Natural killer cell (primary cell): ENCODE results near the gene CCL20. TPM values are rescaled to one million over a fixed set of nuclear protein-coding genes. Genes with fewer than 3 reads are reported as not detected.

Source experiments
- ATAC-seq, 3 donors: fragments of 150-1000 bp in 2 of 3; fragments of 200-7000 bp in 1 of 3; cut with Tn5 transposase; 1 replicate in 1 of 3; 2 replicates in 2 of 3; pipeline ENCODE4 v1.10.0; 2021; ENCODE audit warnings: mild to moderate bottlenecking in 2 of 3, moderate library complexity in 2 of 3
- DNase-seq, 2 donors: peaks; one replicate each; pipeline versions ENCODE4 v3.0.0 to v3.0.0-alpha.2; 2013 to 2021; ENCODE audit warnings: mixed read lengths in 1 of 2
- H3K27ac ChIP-seq: one replicate; pipeline ENCODE4 v1.5.1; 2013; ENCODE audit warnings: mild to moderate bottlenecking, low read length
- H3K27me3 ChIP-seq: one replicate; pipeline ENCODE4 v1.6.1; 2013; ENCODE audit warnings: low read length; ENCODE audit not compliant: control insufficient read depth, insufficient read depth
- H3K36me3 ChIP-seq: one replicate; pipeline ENCODE4 v1.6.1; 2013; ENCODE audit warnings: low read length; ENCODE audit not compliant: control insufficient read depth, insufficient read depth
- H3K4me1 ChIP-seq: one replicate; pipeline ENCODE4 v1.6.1; 2013; ENCODE audit warnings: low read length; ENCODE audit not compliant: control insufficient read depth, insufficient read depth
- H3K4me3 ChIP-seq: one replicate; pipeline ENCODE4 v1.5.1; 2013; ENCODE audit warnings: low read length
- H3K9me3 ChIP-seq: one replicate; pipeline ENCODE4 v1.6.1; 2013; ENCODE audit warnings: low read length; ENCODE audit not compliant: control insufficient read depth, insufficient read depth
- H3K27ac Mint-ChIP-seq, 2 donors: one replicate each; pipeline ENCODE4 v1.8.0; 2022; ENCODE audit warnings: mild to moderate bottlenecking in 2 of 2, mixed read lengths in 2 of 2, moderate library complexity in 1 of 2
- H3K27me3 Mint-ChIP-seq, 2 donors: one replicate each; pipeline ENCODE4 v1.8.0; 2022; ENCODE audit warnings: low read depth in 2 of 2, mixed read lengths in 2 of 2
- H3K36me3 Mint-ChIP-seq: one replicate; pipeline ENCODE4 v1.8.0; 2022; ENCODE audit warnings: mixed read lengths
- H3K4me1 Mint-ChIP-seq, 2 donors: one replicate each; pipeline ENCODE4 v1.8.0; 2022; ENCODE audit warnings: mixed read lengths in 2 of 2
- H3K4me3 Mint-ChIP-seq: one replicate; pipeline ENCODE4 v1.8.0; 2022; ENCODE audit warnings: mild to moderate bottlenecking, moderate library complexity, mixed read lengths
- H3K9me3 Mint-ChIP-seq, 2 donors: one replicate each; pipeline ENCODE4 v1.8.0; 2022; ENCODE audit warnings: mixed read lengths in 2 of 2
- WGBS: methylation state at CpG from one replicate; pipeline ENCODE4 v1.1.7; 2013; ENCODE audit warnings: missing lambda C conversion rate; ENCODE audit not compliant: insufficient coverage; 5-methylcytosine and 5-hydroxymethylcytosine counted together
- intact Hi-C: fragments of 100-400 bp; cut with micrococcal nuclease; formaldehyde crosslinking; loops from one replicate; pipeline ENCODE4 v1.14.2; 2022
- total RNA-seq, 4 donors: library from RNA; stranded (reverse); fragments of 120-200 nt in 1 of 4; gene quantifications; one replicate each; pipeline versions ENCODE4 v1.2.3 to v1.2.4, GENCODE V29; 2013 to 2022
- TF ChIP-seq, protein P1 (sequence below): fragments of 200-600 bp; IDR thresholded peaks from one replicate; pipeline ENCODE4 v1.8.0; 2022; ENCODE audit warnings: antibody characterized with exemption

The CCL20 gene
- total RNA-seq, 3 donors from 2014 or later (not counting 1 experiment from before 2014, with no cell fraction given) = 2.0 TPM; not detected in 2

DNA sequence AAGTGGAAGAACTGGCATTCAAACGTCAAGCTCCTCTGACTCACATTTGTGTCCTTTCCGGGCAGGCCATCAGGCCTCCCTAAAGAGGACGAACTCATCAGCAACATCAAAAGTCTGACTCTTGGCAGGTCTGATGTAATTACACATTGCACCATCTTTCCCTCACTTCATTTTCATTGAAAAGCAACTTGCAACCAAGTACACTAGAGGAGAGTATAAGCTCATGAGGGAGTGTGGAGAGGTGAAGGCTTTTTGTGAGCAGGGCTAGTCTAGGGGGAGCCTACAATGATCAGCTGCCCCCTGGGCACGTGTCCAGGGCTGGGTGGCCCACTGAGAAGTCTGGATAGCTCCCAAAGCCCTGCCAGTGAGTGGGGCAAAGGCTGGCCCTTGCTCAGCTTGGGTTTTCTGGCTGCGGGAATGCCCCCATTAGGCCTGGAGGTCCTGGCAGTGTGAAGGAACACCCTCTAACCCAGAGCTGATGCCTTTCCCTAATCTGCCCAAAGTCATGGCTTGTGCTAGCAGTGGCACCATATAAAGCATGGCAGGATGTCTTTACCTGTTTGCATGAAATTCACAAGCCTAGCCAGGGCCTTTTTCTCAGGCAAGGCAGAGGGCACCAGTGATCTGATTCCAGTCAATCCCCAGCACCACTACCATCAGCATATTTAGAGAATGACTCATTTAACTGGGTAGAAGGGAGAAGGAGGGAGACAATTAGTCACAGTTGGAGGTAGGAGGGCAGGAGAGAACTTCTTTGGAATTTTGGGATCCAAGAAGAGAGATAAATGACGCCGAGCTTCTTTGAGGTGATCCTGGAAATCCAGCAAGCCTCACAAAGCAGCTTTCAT is 49.3 kb downstream of the CCL20 start:
- Histone ChIP-seq H3K36me3 (no peaks in the 10 kb centered on the region), H3K9me3 (no peaks in the 10 kb centered on the region), H3K27ac (no peak overlapping the region), H3K4me1 (no peaks in the 10 kb centered on the region), H3K4me3 (no peak overlapping the region), H3K27me3 (no peaks in the 10 kb centered on the region)
- WGBS = 85% methylated on average over 7 of the region's 7 CpGs
- intact Hi-C loops = no loop called here
- Mint-ChIP-seq H3K27me3 (no peaks in the 10 kb centered on the region), H3K27ac (no peak overlapping the region), H3K4me3 (no peak overlapping the region), H3K36me3 (no peaks in the 10 kb centered on the region), H3K9me3 (no peaks in the 10 kb centered on the region), H3K4me1 (no peaks in the 10 kb centered on the region)
- no peak for ATAC-seq
- DNase-seq = no peak
- TF ChIP-seq, protein P1, sequence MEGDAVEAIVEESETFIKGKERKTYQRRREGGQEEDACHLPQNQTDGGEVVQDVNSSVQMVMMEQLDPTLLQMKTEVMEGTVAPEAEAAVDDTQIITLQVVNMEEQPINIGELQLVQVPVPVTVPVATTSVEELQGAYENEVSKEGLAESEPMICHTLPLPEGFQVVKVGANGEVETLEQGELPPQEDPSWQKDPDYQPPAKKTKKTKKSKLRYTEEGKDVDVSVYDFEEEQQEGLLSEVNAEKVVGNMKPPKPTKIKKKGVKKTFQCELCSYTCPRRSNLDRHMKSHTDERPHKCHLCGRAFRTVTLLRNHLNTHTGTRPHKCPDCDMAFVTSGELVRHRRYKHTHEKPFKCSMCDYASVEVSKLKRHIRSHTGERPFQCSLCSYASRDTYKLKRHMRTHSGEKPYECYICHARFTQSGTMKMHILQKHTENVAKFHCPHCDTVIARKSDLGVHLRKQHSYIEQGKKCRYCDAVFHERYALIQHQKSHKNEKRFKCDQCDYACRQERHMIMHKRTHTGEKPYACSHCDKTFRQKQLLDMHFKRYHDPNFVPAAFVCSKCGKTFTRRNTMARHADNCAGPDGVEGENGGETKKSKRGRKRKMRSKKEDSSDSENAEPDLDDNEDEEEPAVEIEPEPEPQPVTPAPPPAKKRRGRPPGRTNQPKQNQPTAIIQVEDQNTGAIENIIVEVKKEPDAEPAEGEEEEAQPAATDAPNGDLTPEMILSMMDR = no peak

GRCh38 chr2:227864161-227864756 is 50.6 kb downstream of the CCL20 start:
- no peak overlapping the region for H3K4me3 ChIP-seq
- H3K27ac Mint-ChIP-seq = no peak overlapping the region
- H3K36me3 Mint-ChIP-seq = no peaks in the 10 kb centered on the region
- no peaks in the 10 kb centered on the region for H3K4me1 Mint-ChIP-seq
- no peaks in the 10 kb centered on the region for H3K27me3 ChIP-seq
- no peaks in the 10 kb centered on the region for H3K9me3 Mint-ChIP-seq
- DNase-seq = no peak
- TF ChIP-seq, protein P1 = no peak
- peaks cover 0 to under 1% of the 10 kb centered on the region in 2 donors for H3K27me3 Mint-ChIP-seq
- no peaks in the 10 kb centered on the region for H3K4me1 ChIP-seq
- intact Hi-C loops = no loop called here
- H3K4me3 Mint-ChIP-seq = no peak overlapping the region
- 87% methylated on average over 9 of the region's 9 CpGs for WGBS
- no peak for ATAC-seq
- H3K9me3 ChIP-seq = no peaks in the 10 kb centered on the region
- no peak overlapping the region for H3K27ac ChIP-seq
- no peaks in the 10 kb centered on the region for H3K36me3 ChIP-seq

DNA sequence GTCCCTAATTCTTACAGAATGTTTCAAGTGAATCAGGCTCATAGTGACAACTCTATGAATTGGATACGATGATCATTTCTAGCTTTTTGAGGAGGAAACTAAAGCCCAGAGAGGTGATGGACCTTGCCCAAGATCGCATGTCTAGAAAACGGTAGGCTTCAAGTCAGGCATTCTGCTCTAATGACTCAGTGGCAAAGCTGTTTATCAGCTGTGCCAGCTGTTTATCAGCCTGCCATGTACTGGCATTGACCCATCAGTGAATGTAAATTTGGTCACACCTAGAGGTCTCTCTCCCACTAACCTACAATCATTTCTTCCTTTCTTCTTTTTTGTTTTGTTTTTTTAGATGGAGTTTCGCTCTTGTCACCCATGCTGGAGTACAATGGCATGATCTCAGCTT is 51.6 kb downstream of the CCL20 start:
- Mint-ChIP-seq H3K4me1 (no peaks in the 10 kb centered on the region), H3K4me3 (no peak overlapping the region), H3K36me3 (no peaks in the 10 kb centered on the region), H3K27ac (no peak overlapping the region), H3K9me3 (no peaks in the 10 kb centered on the region), H3K27me3 (peaks cover 0 to 5% of the 10 kb centered on the region in 2 donors)
- H3K9me3 ChIP-seq = no peaks in the 10 kb centered on the region
- ATAC-seq (no peak), DNase-seq (no peak)
- H3K27me3 ChIP-seq = no peaks in the 10 kb centered on the region
- H3K27ac ChIP-seq = no peak overlapping the region
- TF ChIP-seq, protein P1 = no peak
- WGBS = 93% methylated on average over 4 of the region's 4 CpGs
- no peaks in the 10 kb centered on the region for H3K4me1 ChIP-seq
- no peak overlapping the region for H3K4me3 ChIP-seq
- no peaks in the 10 kb centered on the region for H3K36me3 ChIP-seq
- intact Hi-C loops = no loop called here

Other genes starting within 250 kb of the CCL20 start
- gene SCYGR2, start 214.9 kb upstream of the CCL20 start, total RNA-seq = not detected
- not detected for gene SCYGR3, start 199.0 kb upstream of the CCL20 start, total RNA-seq
- not detected for gene SCYGR4, start 196.3 kb upstream of the CCL20 start, total RNA-seq
- not detected for gene SCYGR5, start 147.0 kb upstream of the CCL20 start, total RNA-seq
- not detected for gene SLC19A3, start 95.8 kb upstream of the CCL20 start, total RNA-seq
- gene SCYGR6, start 89.1 kb upstream of the CCL20 start, total RNA-seq = not detected
- not detected for gene SCYGR7, start 85.5 kb upstream of the CCL20 start, total RNA-seq
- gene SCYGR8, start 67.9 kb upstream of the CCL20 start, total RNA-seq = not detected
- not detected for gene DAW1, start 57.8 kb downstream of the CCL20 start, total RNA-seq